H1 (cell line): ENCODE measurements around the gene DARS1. TPM values are rescaled to one million over a fixed set of nuclear protein-coding genes. Genes with fewer than 3 reads are reported as not detected.

Source experiments
- CTBP2 ChIP-seq: IDR thresholded peaks from 2 replicates; pipeline ENCODE4 v1.7.0; 2011; ENCODE audit warnings: borderline replicate concordance, mild to moderate bottlenecking, moderate library complexity, mixed read lengths, low read length; ENCODE audit not compliant: insufficient read depth, insufficient read length
- RBBP5 ChIP-seq: IDR thresholded peaks from 2 replicates; pipeline ENCODE4 v1.7.1; 2012; ENCODE audit warnings: low read depth, mild to moderate bottlenecking, inconsistent platforms, low read length, moderate library complexity, borderline replicate concordance
- SUZ12 ChIP-seq: fragments of 200-600 bp; sonication (generic); IDR thresholded peaks from 2 replicates; pipeline ENCODE4 v1.6.1; 2012; ENCODE audit warnings: mild to moderate bottlenecking, inconsistent platforms, low read length, moderate library complexity, mixed read lengths
- polyA plus RNA-seq, 7 experiments: library from polyadenylated mRNA; depleted of rRNA in 3 of 7; stranded (reverse) in 5 of 7; unstranded in 2 of 7; fragments of >200 nt in 5 of 7; fragments of 200-250 nt in 2 of 7; gene quantifications; 1 replicate in 5 of 7; 2 replicates in 1 of 7; 4 replicates in 1 of 7; pipeline versions ENCODE4 v1.2.1 to v1.2.3, GENCODE V29; 2011 to 2013; ENCODE audit warnings: missing spikeins in 2 of 7, mixed read lengths in 2 of 7
- total RNA-seq: library from RNA; stranded (reverse); fragmentation: NEBNext Ultra II Directional; extraction: Animal tissue kit (Norgen Biotek cat#: 25700); gene quantifications from 2 replicates; pipeline ENCODE4 v1.2.1, GENCODE V29; 2021

Gene DARS1
- total and polyA plus RNA-seq, 2 of the 8 experiments (the other 6 are each of a cell fraction or from before 2014, with no cell fraction given), result 61.7 to 85.9 TPM

- no peak for TF ChIP-seq CTBP2
- TF ChIP-seq SUZ12, result no peak
- peak; percentile 19; the same call in 1 of the 2 replicates for TF ChIP-seq RBBP5
These were observed 484 bp upstream of the DARS1 start (continued) for GRCh38 chr2:135985826-135986393.
